ENCODE results near the gene IWS1.
"Not testable (repeated sequence)": the region's sequence is repeated elsewhere in the genome, so short reads cannot be mapped to it uniquely, and the experiment has no call there.

IWS1 gene

DNA sequence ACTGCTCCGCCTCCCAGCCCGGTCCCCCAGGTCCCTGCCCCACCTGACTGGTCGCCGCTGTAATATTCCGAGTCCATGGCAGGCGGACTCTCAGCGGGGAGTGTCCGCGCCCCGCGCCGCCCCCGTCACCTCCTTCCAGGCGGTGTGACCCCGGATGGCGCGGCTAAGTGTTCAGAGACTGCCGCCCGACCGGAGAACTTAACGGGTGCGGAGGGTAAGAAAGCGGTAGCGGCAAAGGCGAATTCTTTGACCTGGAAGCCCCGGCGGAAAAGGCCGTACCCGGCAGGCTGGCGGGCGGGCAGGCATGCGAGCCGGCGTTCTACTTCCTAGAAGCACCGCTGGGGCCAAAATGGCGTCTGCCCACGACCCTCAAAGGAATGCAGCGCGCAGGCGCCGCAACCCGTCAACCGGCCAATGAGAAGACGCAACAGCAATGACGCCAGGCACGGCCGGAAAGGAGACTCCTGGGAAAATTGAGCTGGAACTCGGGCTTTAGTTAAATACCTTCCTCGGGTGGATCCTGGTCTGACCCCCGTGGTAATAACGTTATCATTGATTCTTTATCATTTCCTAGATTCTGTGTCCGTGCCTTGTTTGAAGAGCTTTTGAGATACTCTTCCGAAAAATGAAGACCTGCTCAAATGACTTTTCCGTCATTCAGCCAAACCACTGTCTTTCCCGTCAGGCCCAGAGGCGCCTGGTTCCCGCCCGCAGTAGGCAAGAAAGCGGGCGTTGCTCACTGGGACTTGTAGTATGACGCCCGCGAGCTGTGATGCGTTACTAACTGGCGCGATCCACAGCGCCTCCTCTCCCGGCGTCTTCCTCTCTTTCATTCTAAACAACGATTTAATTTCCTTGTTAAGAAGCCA, at the start of gene IWS1:
Gene IWS1 (minus strand): TSS at position 358 of the 869 bp plus-strand sequence. CDS start 281 bp downstream, at position 77.
- peak; percentile 72 for FAIRE-seq
- peak; percentile 98 for DNase-seq (ENCODE audit: low spot score)

DNA sequence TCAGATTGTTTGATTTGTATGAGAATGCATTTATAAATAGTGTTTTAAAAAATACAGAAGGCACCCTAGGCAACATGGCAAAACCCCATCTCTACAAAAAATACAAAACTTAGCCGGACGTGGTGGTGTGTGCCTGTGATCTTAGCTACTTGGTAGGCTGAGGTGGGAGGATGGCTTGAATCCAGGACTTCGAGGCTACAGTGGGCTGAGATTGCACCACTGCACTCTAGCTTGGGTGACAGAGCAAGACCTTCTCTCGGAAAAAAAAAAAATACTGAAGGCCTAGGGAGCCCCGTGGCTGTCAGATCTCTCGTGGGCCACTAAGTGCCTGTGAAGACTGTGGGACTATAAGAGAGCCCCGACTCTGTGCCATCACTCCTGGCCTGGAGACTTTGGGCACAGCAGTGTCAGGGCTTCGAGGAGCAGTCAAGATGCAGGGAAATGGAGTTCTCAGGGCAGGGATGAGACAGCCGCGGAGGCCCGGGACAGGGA, 49.7 kb upstream of the IWS1 start:
- DNase-seq (ENCODE audit: low spot score) (no peak), FAIRE-seq (peak; percentile 23)

DNA sequence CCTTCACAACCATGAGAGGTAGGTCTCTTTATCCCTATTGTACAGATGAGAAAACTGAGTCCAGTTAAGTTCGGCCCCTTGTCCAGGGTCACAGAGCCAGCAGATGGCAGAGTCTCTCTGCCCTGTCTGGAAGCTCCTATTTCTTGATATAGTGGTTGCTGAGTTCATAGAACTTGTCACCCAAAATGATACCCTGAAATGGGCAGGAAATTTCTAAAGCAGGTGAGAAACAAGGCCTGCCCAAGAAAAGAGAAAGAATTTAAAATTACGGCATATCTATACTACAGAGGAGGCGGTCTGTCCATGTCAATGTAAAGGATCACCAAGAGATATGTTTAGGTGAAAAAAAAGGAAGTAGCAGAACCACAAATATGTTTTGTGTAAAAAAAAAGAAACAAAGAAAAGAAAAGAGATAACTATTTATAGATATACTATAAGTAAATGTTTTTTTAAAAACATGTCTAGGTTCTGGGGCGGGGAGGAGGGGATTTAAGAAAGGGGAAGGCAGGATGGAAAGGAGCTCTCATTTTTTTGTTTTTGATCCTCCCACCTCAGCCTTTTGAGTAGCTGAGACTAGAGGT, 49.0 kb upstream of the IWS1 start:
- no peak for DNase-seq (ENCODE audit: low spot score)
- no peak for FAIRE-seq

DNA sequence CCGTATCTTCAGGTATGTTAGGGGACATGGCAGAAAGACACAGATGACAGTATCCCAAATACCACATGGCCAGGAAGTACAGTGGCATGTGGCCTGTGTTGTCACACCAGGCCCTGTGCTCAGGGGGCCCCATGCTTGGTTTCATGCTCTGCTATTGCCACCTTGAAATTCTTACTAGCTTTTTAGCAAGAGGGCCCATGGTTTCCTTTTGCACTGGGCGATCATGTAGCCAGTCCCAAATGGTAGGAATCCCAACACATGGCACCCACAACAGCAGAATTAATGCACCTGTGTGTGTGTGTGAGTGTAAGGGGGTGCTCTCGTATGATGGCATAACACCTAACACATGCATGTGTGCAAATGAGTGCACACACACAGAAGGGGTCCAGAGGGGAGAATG, 48.4 kb upstream of the IWS1 start:
- DNase-seq (ENCODE audit: low spot score) (no peak), FAIRE-seq (peak; percentile 46)

DNA sequence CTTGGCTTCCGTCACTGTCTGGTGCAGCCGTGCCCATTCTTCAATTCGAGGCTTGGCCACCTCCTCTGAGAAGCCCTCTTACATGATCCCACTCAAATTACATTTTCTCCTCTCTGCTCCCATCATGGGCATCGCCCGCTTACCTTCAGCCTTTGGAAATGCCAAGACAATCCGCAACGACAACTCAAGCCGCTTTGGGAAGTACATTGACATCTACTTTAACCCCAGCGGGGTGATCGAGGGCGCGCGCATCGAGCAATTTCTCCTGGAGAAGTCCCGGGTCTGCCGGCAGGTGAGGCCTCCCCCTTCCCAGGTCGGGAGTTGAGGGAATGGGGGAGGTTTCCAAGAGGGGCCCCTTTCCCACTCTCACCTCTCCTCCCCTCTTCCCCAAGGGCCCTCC, 47.5 kb upstream of the IWS1 start:
- DNase-seq (ENCODE audit: low spot score) (no peak), FAIRE-seq (no peak)

DNA sequence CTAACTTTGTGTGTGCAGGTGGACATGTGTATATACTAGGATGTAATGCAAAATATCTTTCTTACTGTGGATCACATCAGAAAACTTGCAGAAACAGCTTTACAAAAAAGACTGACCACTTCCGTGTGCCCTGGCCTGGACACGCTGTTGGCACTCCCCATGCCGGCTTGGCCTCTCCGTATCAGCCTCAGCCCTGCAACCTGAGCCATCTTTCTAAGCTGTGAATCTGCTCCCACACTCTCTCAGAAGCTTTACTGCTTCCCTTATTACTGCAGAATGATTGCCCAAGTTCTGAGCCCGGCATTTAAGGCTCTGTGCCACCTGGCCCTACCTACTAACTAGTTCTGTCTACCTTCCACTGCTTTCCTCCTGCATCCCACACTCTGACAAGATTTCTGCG, 47.0 kb upstream of the IWS1 start:
- no peak for DNase-seq (ENCODE audit: low spot score)
- FAIRE-seq: peak; percentile 27

DNA sequence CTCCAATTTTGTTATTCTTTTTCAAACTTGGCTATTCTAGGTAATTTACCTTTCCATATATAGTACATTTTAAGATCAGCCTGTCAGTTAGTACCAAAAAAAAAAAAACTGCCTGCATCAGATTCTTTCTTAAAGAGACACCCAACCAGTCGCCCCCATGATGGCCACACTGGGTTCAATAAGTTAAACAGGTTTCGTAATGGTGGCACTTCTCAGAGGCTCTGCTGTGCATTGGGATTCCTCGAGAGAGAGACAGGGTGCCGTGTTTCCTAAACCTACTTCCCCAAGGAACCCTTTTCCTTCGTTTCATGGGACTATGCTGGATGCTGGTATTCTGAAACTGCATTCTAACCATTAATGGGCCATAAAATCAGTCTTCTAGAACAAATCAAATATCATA, 46.6 kb upstream of the IWS1 start:
- DNase-seq (ENCODE audit: low spot score): no peak
- FAIRE-seq: no peak

DNA sequence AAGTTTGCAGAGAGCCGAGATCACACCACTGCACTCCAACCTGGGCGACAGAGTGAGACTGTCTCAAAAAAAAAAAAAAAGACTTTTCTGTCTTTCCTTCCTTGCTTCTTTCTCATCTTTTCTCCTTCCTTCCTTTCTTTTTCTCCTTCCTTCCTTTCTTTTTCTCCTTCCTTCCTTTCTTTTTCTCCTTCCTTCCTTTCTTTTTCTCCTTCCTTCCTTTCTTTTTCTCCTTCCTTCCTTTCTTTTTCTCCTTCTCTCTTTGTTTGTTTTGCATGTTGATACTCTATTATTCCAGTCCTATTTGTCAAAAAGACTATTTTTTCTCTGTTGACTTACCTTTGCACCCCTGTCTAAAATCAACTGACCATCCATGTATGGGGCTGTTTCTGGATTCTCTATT, 46.1 kb upstream of the IWS1 start:
- not testable (repeated sequence) for FAIRE-seq; DNase-seq (ENCODE audit: low spot score)

DNA sequence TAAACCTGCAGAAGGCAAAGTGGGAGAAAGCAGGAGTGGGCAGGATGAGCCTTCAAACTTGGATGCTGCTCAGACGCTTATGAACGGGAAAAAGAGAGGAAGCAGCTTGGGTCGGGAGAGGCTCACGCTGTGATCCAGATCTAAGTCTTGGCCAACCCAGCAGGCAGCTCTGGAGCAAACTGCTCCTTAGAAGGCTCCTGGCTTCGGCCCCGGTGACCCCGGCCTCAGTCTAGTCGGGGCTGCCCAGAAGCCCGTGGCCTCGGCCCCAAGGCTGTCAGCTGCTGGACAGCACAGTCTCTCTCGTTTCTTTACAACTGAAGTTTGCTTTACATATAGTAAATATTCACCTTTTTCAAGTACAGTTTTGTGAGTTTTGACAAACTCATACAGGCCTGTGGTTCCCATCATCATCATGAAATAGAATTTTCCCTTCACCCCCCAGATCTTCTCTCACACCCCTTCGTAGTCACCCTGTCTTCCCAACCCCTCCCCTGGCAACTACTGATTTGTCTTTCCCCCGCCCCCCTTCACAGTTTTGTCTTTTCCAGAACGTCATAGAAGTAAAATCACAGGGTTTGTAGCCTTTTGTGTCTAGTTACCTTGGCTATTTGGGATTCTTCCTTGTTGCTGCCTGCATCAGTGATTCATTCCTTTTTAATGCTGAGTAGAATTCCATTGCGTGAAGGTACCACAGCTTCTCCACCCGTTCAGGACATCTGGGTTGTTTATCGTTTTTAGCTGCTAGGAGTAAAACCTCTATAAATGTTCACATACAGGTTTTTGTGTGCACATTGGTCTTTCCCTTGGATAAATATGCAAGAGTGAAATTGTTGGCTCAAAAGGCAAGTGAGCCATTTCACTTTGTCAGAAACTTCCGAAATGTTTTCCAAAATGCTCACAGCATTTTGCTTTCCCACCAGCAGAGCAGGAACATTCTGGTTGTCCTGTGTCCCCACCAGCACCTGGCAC, 44.3 kb upstream of the IWS1 start:
- DNase-seq (ENCODE audit: low spot score): peak; percentile 47
- no peak for FAIRE-seq

DNA sequence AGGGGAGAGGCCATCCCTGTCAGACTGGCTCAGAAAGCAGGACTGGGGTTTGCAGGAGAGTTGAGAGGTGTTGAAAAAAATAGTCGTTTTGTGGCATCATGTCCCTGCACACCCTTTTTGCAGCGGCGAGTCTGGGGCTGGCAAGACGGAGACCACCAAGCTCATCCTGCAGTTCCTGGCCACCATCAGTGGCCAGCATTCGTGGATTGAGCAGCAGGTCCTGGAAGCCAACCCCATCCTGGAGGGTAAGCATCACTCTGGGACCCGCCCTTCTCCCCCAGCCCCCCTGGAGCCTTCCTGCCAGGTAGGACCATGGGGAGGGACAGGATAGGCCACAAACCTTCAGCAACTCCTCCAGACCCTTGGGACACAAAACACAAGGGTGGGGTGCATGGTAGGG, 43.4 kb upstream of the IWS1 start:
- FAIRE-seq: no peak
- no peak for DNase-seq (ENCODE audit: low spot score)

DNA sequence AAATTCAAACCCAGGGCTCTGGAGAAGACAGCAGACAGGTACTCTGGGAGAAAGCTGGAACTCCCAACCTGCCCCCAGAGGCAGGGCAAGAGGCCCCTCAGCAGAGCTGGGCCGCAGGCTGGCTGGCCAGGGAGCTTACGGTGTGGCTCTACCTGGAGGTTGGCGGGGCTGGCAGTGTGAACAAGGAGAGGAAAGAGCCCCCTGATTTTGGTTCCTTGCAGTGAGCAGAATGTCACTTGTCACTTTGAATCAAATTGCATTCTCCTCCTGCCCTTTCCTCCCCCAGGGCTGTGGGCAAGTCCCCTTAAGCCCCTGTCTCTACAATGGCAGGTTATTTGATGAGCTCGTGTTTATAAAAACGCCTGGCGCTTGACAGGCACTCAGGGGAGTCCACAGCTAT, 41.8 kb upstream of the IWS1 start:
- no peak for FAIRE-seq
- no peak for DNase-seq (ENCODE audit: low spot score)

DNA sequence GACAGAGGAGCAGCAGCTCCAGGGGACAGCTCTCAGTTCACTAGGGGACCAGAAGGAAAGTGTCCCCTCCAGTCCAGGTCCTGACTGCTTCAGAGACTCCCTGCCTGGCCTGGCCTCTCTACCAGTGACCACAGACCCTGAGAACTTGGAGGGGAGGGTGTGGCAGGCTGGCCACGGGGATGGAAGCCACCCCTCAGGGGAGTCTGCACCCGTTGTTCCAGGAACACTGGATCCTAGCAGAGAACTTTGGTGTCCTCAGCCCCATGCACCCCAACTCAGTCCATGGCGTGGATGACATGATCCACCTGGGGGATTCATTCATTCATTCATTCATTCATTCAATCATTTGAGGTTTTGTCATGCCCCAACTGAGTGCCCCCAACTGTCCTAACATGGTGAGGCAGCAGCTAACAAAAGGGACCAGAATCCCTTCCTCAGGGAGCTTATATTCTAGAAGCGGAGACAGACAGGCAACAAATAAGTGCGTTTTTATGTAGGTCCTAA, 41.1 kb upstream of the IWS1 start:
- DNase-seq (ENCODE audit: low spot score): no peak
- no peak for FAIRE-seq

DNA sequence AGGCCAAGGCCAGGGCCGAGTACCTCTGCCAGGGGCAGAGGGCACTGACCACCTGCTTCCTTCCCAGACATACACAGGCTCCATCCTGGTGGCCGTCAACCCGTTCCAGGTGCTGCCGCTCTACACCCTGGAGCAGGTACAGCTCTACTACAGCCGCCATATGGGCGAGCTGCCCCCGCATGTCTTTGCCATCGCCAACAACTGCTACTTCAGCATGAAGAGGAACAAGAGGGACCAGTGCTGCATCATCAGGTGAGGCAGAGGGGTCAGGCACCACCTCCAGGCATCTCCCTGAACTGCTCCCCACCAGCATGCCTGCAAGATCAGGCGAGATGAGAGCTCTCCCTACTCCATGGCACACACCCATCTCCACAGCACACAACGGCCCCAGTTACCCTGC, 40.3 kb upstream of the IWS1 start:
- FAIRE-seq: no peak
- no peak for DNase-seq (ENCODE audit: low spot score)

DNA sequence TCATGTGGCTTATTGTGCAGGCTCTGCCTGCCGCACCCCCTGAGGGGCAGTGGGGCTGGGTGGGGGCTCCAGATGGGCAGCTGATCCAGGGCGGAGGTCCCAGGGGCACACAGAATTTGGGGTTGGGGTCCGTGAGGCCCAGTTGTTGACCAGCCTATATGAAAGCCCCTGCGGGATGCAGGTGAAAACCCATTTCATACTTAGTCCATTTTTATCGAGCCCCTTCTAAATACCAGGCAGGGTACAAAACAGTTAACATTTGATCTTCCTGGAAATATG, 39.8 kb upstream of the IWS1 start:
- FAIRE-seq (no peak), DNase-seq (ENCODE audit: low spot score) (no peak)

DNA sequence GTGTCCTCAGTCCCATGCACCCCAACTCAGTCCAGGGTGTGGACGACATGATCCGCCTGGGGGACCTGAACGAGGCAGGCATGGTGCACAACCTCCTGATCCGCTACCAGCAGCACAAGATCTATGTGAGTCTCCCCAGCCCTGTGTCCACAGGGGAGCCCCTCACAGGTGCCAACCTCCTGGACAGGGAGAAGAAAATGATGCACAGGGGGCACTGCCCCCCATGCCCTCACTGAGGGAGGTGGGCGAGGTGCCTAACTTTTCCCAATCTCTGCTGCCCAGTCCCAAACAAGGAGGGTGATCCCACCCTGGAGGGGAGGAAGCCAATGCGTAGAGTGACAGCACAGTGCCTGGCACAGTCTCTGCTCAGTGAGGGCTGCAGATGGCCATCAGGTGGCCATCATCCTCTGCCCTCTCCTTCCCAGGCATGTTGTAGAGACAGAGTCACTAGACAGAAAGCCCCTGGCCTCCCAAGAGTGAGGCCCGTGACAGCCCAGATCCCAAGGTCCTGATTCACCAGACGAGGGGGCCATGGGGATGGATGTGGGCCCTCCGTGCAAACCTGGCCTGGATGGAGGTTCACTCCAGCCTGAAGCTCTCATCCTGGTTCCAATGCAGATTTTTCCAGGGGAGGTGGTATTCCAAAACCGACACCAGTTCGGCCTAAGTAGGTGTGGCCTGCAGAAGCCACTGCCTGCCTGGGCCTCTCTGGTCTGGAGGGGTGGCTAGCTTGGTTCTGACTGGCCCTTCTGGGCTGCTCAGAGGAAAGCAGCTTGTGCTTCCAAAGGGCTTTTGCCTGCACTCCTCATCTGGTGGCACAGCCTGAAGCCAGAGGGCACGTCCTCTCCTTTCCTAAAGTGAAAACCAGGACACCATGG, 39.2 kb upstream of the IWS1 start:
- DNase-seq (ENCODE audit: low spot score): no peak
- FAIRE-seq: no peak

DNA sequence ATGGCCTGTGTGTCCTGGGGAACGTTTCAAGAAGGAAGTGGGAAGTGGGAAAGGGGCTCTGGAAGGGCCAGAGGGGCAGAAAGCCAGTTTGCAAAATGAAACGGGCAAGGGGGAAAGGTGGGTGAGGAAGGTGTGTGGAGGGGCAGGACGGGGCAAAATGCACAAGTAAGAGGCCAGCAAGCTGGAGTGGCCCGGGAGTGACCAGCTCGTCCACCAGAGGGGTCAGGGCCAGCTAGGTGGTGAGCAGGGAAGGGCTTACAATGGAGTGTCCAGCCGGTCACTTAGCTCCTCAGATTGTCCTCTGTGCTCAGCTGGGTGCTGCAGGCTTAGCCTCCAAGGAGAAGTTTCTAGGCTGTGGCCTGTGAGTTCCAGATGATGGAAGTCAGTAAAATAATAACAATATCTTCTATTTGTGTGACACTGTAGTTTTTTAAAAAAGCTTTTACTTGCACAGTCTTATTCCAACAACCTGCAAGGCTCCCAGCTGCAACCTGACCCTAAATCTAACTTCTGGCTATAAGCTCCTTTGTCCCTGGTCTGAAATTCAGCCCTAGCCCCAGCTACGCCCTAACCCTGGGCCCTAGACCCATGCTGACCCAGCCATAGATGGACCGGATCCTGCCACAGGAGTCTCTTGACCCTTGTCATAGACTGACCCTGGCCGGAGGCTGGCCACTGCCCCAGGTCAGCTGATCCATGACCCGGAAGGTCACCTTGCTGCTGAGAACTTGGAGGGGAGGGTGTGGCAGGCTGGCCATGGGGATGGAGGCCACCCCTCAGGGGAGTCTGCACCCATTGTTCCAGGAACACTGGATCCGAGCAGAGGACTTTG, 38.4 kb upstream of the IWS1 start:
- no peak for FAIRE-seq
- DNase-seq (ENCODE audit: low spot score): no peak

DNA sequence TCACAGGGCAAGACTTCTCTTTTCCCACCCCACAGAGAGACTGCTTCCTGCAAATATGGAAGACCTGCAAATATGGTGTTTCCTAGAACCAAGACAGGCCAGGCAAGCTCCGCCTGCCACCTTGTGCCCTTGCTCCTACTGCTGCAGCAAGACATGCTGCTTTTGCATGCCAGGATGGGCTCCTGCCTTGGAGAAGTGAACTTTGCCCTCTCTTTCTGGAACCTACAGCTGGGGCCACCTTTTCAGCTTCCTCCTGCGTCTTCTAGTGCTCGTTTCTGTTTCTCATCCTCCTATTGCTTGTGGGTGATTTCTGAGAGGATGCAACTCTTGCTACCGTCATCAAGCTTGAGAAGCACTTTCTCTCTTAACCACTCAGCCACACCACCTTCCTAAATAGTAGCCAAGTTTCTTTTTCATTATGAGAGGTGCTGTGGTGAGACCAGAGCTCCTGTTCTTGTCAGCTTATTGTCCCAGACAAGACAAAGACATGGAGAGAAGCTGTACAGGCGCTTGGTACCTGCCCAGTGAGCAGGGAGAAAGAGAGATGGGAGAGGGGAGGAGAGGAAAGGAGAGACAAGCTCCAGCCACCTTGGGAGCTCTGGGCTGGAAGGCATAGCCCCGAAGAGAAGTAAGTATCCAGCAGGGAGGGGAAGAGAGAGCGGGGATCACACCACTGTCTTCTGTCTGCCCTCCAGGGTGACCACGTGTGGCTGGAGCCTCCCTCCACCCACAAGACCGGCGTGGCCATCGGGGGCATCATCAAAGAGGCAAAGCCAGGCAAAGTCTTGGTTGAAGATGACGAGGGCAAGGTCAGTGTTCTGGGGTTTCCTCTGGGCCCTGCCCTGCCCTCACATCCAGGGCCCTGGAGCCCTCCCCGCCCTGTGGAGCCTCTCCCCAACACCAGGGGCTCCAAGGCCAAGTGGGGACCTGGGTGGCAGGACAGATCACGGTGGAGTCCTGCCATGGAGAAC, 37.5 kb upstream of the IWS1 start:
- DNase-seq (ENCODE audit: low spot score) (no peak), FAIRE-seq (peak; percentile 17)

DNA sequence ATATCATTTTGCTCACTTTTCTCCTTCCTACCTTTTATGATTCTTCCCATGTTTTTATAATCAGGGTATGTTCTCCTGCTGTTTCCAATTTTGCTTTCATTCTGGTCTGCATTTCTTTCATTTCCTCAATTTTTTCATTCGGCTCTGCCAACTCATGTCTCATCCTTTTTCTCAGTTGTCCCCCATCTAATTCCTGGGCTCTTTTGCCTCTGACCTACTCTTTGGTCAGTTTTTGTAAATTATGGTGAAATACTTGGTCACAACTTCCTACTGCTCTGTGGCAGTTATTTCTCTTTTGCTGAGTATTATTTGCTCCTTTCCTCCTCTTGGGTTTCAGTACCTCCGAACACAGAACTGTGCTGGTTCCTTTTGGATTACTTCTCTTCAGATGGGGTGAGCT, 36.6 kb upstream of the IWS1 start:
- FAIRE-seq (no peak), DNase-seq (ENCODE audit: low spot score) (no peak)

DNA sequence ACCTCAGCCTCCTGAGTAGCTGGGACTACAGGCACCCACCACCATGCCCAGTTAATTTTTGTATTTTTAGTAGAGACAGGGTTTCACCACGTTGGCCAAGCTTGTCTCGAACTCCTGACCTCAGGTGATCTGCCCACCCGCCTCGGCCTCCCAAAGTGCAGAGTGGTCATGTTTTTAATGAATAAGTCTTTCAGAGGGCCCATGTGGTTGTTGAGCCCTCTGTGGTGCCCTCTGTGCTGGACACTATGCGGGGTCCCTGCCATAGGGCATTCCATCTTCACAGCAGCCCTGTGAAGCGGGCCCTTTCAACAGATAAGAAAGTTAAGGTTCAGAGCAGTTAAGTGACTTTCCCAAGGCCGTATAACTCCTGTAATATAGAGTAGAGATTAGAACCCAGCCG, 35.1 kb upstream of the IWS1 start:
- no peak for DNase-seq (ENCODE audit: low spot score)
- peak; percentile 67 for FAIRE-seq

Measured in urothelium cell line (cell line).